ENCODE data around the gene ZNF804B.

Gene ZNF804B

GRCh38 chr7:88985295-88985694 is 225.8 kb downstream of the ZNF804B start:
- no peak for DNase-seq

- no peak for DNase-seq
Observed at GRCh38 chr7:89001306-89001705, 241.8 kb downstream of the ZNF804B start.

GRCh38 chr7:89002981-89003956 is 243.8 kb downstream of the ZNF804B start:
- DNase-seq = no peak

GRCh38 chr7:89012016-89012415 is 252.5 kb downstream of the ZNF804B start:
- no peak for DNase-seq

- DNase-seq = no peak
Observed at GRCh38 chr7:89017695-89018094, 258.2 kb downstream of the ZNF804B start.

- DNase-seq = no peak
Observed at GRCh38 chr7:89021741-89022140, 262.2 kb downstream of the ZNF804B start.

- no peak for DNase-seq
Observed at GRCh38 chr7:89023206-89023605, 263.7 kb downstream of the ZNF804B start.

GRCh38 chr7:89023877-89024276 is 264.4 kb downstream of the ZNF804B start:
- DNase-seq = no peak

GRCh38 chr7:89027781-89028180 is 268.3 kb downstream of the ZNF804B start:
- no peak for DNase-seq

- DNase-seq = no peak
Observed at GRCh38 chr7:89028319-89028718, 268.8 kb downstream of the ZNF804B start.

- no peak for DNase-seq
Observed at GRCh38 chr7:89029864-89030263, 270.4 kb downstream of the ZNF804B start.

GRCh38 chr7:89041240-89041639 is 281.7 kb downstream of the ZNF804B start:
- no peak for DNase-seq

- no peak for DNase-seq
Observed at GRCh38 chr7:89042940-89043339, 283.4 kb downstream of the ZNF804B start.

- no peak for DNase-seq
Observed at GRCh38 chr7:89049043-89049442, 289.5 kb downstream of the ZNF804B start.

GRCh38 chr7:89053130-89053529 is 293.6 kb downstream of the ZNF804B start:
- no peak for DNase-seq

GRCh38 chr7:89054361-89054760 is 294.9 kb downstream of the ZNF804B start:
- DNase-seq = no peak

GRCh38 chr7:89060234-89060633 is 300.7 kb downstream of the ZNF804B start:
- no peak for DNase-seq

GRCh38 chr7:89064831-89065230 is 305.3 kb downstream of the ZNF804B start:
- DNase-seq = no peak

- no peak for DNase-seq
Observed at GRCh38 chr7:89067048-89067447, 307.5 kb downstream of the ZNF804B start.

GRCh38 chr7:89072081-89072480 is 312.6 kb downstream of the ZNF804B start:
- no peak for DNase-seq

- DNase-seq = no peak
Observed at GRCh38 chr7:89073776-89074175, 314.3 kb downstream of the ZNF804B start.

- DNase-seq = no peak
Observed at GRCh38 chr7:89077992-89078391, 318.5 kb downstream of the ZNF804B start.

- no peak for DNase-seq
Observed at GRCh38 chr7:89085580-89085979, 326.1 kb downstream of the ZNF804B start.

- DNase-seq = no peak
Observed at GRCh38 chr7:89091550-89091949, 332.1 kb downstream of the ZNF804B start.

GRCh38 chr7:89094269-89094668 is 334.8 kb downstream of the ZNF804B start:
- no peak for DNase-seq
